GM23248 (cell line): Measurements from ENCODE around the gene UBE2I.

Experiments
- EZH2 ChIP-seq: fragments of 200-600 bp; sonication (generic); IDR thresholded peaks from 2 replicates; pipeline ENCODE4 v1.6.1; 2018; ENCODE audit warnings: antibody characterized with exemption, mild to moderate bottlenecking; ENCODE audit not compliant: insufficient read depth, poor library complexity, severe bottlenecking
- EZH2phosphoT487 ChIP-seq: fragments of 200-600 bp; sonication (generic); IDR thresholded peaks from 2 replicates; pipeline ENCODE4 v1.6.1; 2018; ENCODE audit warnings: antibody characterized with exemption, moderate library complexity, mild to moderate bottlenecking, low read depth; ENCODE audit not compliant: insufficient read depth

DNA sequence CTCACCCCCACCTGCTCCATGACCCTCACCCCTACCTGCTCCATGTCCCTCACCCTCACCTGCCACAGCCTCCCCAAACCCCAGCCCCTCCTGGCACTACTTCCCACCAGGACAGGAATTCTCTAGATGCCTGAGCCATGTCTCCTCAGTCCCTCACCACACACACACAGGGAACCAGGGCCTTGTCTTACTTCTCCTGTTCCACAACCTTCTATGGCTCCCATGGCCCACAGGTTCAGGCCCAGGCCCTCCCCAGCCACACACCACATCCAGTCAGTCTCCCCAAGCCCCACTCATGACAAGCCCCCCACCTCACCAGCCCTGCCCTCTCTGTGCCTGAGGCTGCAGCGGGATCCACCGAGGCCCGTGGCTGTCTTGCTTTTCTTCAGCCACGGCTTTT, 3.1 kb upstream of the UBE2I start:
- TF ChIP-seq EZH2phosphoT487 = no peak
- no peak for TF ChIP-seq EZH2
